ENCODE data around the gene MUC13. TPM values are rescaled to one million over a fixed set of nuclear protein-coding genes. Genes with fewer than 3 reads are reported as not detected.
A peak's percentile ranks its signal among the peaks of the same experiment; 100 is the strongest.

Gene MUC13
- total RNA-seq, 1 experiment from 2014 or later, result not detected

DNA sequence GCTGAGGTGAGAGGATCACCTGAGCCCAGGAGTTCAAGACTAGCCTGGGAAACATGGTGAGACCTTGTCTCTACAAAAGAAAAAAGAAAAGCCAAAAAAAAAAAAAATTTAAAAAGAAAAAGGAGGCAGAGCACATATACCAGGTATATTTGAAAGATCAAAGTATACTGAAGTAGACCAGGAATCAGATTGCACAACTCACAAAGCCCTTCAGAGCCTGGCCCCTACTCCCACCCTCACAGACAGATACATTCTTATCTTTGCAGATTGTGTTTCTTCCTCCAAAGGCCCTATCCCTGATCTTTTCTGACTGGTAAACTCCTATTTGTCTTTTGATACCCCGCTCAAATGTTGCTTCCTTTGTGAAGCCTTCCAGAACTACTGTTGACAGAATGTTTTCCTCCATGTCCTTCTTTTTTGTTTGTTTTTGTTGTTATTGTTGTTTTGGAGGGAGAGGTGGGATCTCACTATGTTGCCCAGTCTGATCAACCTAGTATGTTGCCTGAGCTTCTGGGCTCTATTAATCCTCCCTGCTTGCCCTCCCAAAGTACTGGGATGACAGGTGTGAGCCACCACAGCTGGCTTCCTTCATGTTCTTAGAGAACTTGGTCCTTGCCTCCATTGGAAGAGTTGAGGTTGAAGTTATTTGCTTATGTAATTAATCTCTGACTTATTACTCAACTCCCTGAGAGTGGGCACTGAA, 37.6 kb downstream of the MUC13 start:
- Histone ChIP-seq H3K27me3 (ENCODE audit: control insufficient read depth, insufficient read depth, low read length) (no peaks in the 10 kb centered on the region), H3K4me3 (ENCODE audit: insufficient read depth, low read depth, low read length) (no peak overlapping the region), H3K36me3 (replicated peaks; ENCODE audit: control insufficient read depth, insufficient read depth, low read length) (no peaks in the 10 kb centered on the region)
- DNase-seq, result no peak

- Histone ChIP-seq H3K27me3 (ENCODE audit: control insufficient read depth, insufficient read depth, low read length) (no peaks in the 10 kb centered on the region), H3K36me3 (replicated peaks; ENCODE audit: control insufficient read depth, insufficient read depth, low read length) (no peaks in the 10 kb centered on the region), H3K4me3 (ENCODE audit: insufficient read depth, low read depth, low read length) (no peak overlapping the region)
- DNase-seq, result no peak
Observed at GRCh38 chr3:124895756-124896155, 38.8 kb downstream of the MUC13 start.

DNA sequence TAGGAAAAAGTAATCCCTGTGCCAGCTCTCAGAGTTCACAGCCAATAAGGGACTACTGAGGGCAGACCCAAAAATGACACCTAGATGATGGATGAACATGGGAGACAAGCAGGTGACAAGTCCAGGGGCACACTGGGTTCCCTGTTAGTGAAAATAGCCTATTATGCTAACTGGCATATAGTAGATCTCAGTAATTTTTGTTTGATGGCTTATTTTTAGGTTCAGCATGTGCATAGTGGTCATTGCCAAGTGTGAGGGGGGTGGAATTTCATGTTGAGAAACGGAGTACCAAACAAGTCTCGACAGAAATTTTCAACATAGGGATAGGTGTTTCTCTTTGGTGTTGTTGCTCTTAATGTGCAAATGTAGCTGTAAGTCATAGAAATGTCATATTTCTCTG, 41.0 kb downstream of the MUC13 start:
- Histone ChIP-seq H3K36me3 (replicated peaks; ENCODE audit: control insufficient read depth, insufficient read depth, low read length) (no peaks in the 10 kb centered on the region), H3K27me3 (ENCODE audit: control insufficient read depth, insufficient read depth, low read length) (no peaks in the 10 kb centered on the region), H3K4me3 (ENCODE audit: insufficient read depth, low read depth, low read length) (no peak overlapping the region)
- DNase-seq, result no peak

GRCh38 chr3:124890573-124891190, 43.9 kb downstream of the MUC13 start:
- Histone ChIP-seq H3K36me3 (replicated peaks; ENCODE audit: control insufficient read depth, insufficient read depth, low read length) (no peaks in the 10 kb centered on the region), H3K27me3 (ENCODE audit: control insufficient read depth, insufficient read depth, low read length) (no peaks in the 10 kb centered on the region), H3K4me3 (ENCODE audit: insufficient read depth, low read depth, low read length) (no peak overlapping the region)
- no peak for DNase-seq

DNA sequence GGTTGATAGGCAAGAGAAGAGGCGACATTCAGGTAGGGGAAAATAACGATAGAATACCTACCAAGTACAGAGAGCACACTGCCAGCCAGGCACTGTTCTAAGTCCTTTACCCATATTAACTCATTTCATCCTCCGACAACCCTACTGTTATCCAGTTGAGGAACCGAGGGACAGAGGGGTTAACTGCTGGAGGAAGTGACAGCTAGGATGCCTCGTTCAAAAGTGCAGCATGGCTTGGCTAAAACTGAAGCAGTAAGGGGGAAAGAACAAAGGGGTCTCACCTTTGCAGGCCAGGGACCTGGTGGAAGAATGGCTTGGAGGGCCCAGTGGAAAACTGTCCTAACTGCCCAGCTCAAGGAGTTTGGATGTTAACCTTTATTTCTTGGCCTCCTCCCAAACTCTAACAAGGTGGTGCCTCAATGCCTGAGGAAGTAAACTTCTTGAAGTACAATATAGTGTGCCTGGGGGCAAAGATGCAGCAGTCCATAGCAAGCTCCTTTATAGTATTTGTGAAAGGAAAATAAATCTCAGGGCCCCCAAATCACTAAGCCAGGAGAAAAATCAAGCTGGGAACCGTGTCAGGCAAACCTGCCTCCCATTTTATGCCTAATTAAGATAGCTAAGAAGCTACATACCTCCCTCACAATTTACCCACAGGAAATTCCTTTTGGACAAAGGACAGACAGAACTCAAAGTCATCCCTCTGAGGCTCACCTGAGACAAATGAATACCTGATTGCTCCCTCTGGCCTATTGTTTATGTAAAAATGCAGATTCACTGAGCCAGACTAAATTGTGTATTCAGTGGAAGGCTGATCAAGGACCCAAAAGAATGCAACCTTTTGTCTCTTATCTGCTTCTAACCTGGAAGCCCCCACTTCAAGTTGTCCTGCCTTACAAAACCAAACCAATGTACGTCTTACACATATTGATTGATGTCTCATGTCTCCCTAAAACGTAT, 45.8 kb downstream of the MUC13 start:
- H3K4me3 ChIP-seq (ENCODE audit: insufficient read depth, low read depth, low read length), result peak overlapping the region; percentile 87
- no peak for DNase-seq
- no peaks in the 10 kb centered on the region; the same call in 1 of the 2 replicates for H3K36me3 ChIP-seq (replicated peaks; ENCODE audit: control insufficient read depth, insufficient read depth, low read length)
- H3K27me3 ChIP-seq (ENCODE audit: control insufficient read depth, insufficient read depth, low read length), result no peaks in the 10 kb centered on the region

DNA sequence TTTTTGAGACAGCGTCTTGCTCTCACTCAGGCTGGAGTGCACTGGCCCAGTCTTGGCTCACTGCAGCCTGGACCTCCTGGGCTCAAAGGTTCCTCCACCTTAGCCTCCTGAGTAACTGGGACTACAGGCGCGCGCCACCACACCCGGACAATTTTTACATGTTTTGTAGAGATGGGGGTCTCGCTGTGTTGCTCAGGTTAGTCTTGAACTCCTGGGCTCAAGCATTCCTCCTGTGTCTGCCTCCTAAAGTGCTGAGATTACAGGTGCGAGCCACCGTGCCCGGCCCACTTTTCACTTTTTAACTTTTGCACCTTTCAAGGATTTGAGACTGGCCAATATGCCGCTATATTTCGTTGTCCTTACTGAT, 46.6 kb downstream of the MUC13 start:
- Histone ChIP-seq H3K4me3 (ENCODE audit: insufficient read depth, low read depth, low read length) (peak overlapping the region; percentile 87), H3K27me3 (ENCODE audit: control insufficient read depth, insufficient read depth, low read length) (no peaks in the 10 kb centered on the region), H3K36me3 (replicated peaks; ENCODE audit: control insufficient read depth, insufficient read depth, low read length) (no peaks in the 10 kb centered on the region; the same call in 1 of the 2 replicates)
- DNase-seq, result no peak

- no peaks in the 10 kb centered on the region for H3K27me3 ChIP-seq (ENCODE audit: control insufficient read depth, insufficient read depth, low read length)
- DNase-seq, result peak; percentile 93
- peak within 1 kb of the TSS; percentile 87 for H3K4me3 ChIP-seq (ENCODE audit: insufficient read depth, low read depth, low read length)
- H3K36me3 ChIP-seq (replicated peaks; ENCODE audit: control insufficient read depth, insufficient read depth, low read length), result no peaks in the 10 kb centered on the region; the same call in 1 of the 2 replicates
Observed at GRCh38 chr3:124887177-124887931, 47.2 kb downstream of the MUC13 start, which contains the start of gene ITGB5. Gene ITGB5 (minus strand): TSS chr3:124887365. CDS start chr3:124887000, 365 bp downstream.

GRCh38 chr3:124886168-124887056, 48.1 kb downstream of the MUC13 start:
- Histone ChIP-seq H3K27me3 (ENCODE audit: control insufficient read depth, insufficient read depth, low read length) (no peaks in the 10 kb centered on the region), H3K36me3 (replicated peaks; ENCODE audit: control insufficient read depth, insufficient read depth, low read length) (no peaks in the 10 kb centered on the region; the same call in 1 of the 2 replicates), H3K4me3 (ENCODE audit: insufficient read depth, low read depth, low read length) (peak overlapping the region; percentile 87)
- DNase-seq, result peak; percentile 81

DNA sequence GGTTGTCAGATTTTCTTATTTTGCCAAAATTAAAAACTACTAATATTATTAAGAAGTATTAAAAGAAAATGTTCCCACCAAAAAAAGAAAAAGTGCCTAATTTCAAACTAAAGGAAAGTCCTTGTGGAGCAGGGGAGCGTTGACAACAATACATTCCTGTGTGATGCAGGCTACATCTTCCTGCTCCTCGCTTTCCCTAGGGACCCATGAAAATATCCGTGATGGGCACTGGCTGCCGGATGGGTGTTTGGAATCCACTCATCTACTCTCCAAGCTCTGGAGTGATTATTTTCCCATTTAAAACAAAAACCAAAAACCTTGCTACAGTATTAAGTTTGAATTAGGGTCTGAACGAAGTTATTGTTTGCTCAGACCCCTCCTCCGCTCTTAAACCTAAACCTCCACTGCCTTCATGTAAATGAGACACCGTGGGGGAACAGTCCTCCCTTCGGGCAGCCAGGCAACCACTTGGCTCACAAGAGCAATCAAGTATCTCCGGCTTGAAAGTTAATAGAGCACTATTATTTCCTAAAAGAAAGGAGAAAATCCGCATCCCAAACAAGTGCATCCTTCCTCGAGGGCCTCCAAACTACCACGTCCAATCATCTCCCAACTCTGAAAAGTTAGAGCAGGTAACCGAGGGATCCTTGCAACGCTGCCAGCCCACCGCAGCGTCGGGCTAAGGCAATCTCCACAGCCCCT, 48.9 kb downstream of the MUC13 start:
- Histone ChIP-seq H3K36me3 (replicated peaks; ENCODE audit: control insufficient read depth, insufficient read depth, low read length) (no peaks in the 10 kb centered on the region; the same call in 1 of the 2 replicates), H3K27me3 (ENCODE audit: control insufficient read depth, insufficient read depth, low read length) (no peaks in the 10 kb centered on the region), H3K4me3 (ENCODE audit: insufficient read depth, low read depth, low read length) (peak overlapping the region; percentile 87)
- DNase-seq, result peak; percentile 52

DNA sequence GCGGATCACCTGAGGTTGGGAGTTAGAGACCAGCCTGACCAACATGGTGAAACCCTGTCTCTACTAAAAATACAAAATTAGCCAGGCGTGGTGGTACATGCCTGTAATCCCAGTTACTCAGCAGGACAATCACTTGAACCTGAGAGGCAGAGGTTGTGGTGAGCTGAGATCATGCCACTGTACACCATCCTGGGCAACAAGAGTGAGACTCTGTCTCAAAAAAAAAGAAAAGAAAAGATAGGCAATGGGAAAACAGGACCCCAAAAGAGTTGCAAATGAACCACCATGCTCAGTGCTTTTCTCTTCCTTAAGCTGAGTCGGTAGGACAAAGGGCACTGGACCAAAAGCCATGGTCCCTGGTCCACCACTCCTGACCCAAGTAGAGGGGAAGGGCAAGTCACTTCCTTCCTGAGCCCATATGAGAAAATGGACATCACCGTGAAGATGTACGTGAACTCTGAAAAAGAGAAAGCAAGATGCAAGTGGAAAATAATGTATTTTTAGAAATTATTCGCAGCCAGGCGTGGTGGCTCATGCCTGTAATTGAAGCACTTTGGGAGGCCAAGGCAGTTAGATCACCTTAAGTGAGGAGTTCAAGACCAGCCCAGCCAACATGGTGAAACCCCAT, 50.0 kb downstream of the MUC13 start:
- no peak for DNase-seq
- Histone ChIP-seq H3K4me3 (ENCODE audit: insufficient read depth, low read depth, low read length) (no peak overlapping the region), H3K36me3 (replicated peaks; ENCODE audit: control insufficient read depth, insufficient read depth, low read length) (no peaks in the 10 kb centered on the region; the same call in 1 of the 2 replicates), H3K27me3 (ENCODE audit: control insufficient read depth, insufficient read depth, low read length) (no peaks in the 10 kb centered on the region)

- H3K36me3 ChIP-seq (replicated peaks; ENCODE audit: control insufficient read depth, insufficient read depth, low read length), result no peaks in the 10 kb centered on the region; the same call in 1 of the 2 replicates
- DNase-seq, result no peak
- H3K27me3 ChIP-seq (ENCODE audit: control insufficient read depth, insufficient read depth, low read length), result no peaks in the 10 kb centered on the region
- no peak overlapping the region for H3K4me3 ChIP-seq (ENCODE audit: insufficient read depth, low read depth, low read length)
Observed at GRCh38 chr3:124883766-124884473, 50.6 kb downstream of the MUC13 start.
